K562 (cell line): Measurements from ENCODE around the gene SHROOM3. TPM values are rescaled to one million over a fixed set of nuclear protein-coding genes. Genes with fewer than 3 reads are reported as not detected.

ENCODE experiments used
- ATAC-seq: fragments of 200-7000 bp; cut with Tn5 transposase; 3 replicates; pipeline ENCODE4 v1.9.1; 2020; ENCODE audit warnings: moderate library complexity
- BruUV-seq: library from RNA; stranded (reverse); fragments of 400-500 nt; replicated peaks from 2 replicates; lab custom pipeline; 2021; lab: Mats Ljungman, UMichigan
- CTCF ChIA-PET: fragments of 300-600 bp; formaldehyde crosslinking; extraction: SDS; loops from one replicate; lab custom pipeline; 2021; ENCODE audit warnings: low intra/inter-chr PET ratio; lab: Yijun Ruan, JAX
- POLR2A ChIA-PET: fragments of 300-600, 350-650 bp; sonication (Branson Sonifier 250); formaldehyde crosslinking; extraction: SDS; loops from one replicate; lab custom pipeline; 2021; ENCODE audit warnings: antibody characterized with exemption, inconsistent platforms; lab: Yijun Ruan, JAX
- DNase-seq, 4 experiments: peaks; one replicate each; pipeline versions ENCODE4 v3.0.0 to v3.0.0-alpha.2; 2011 to 2018; ENCODE audit warnings: low spot score in 3 of 4, mixed read lengths in 3 of 4; ENCODE audit errors: extremely low read depth in 1 of 4
- FAIRE-seq: peaks from 2 replicates; lab custom pipeline; 2011; peaks lifted over from hg19 to GRCh38; lab: Jason Lieb, UNC
- H2AFZ ChIP-seq: 2 replicates; pipeline ENCODE4 v1.6.0; 2011; ENCODE audit warnings: low read depth, low read length, control low read depth, inconsistent platforms
- H3K27ac ChIP-seq: fragments of 200-600 bp; 3 replicates; pipeline ENCODE4 v1.8.0; 2011; ENCODE audit warnings: low read depth, mild to moderate bottlenecking, control low read depth, inconsistent platforms, low read length, moderate library complexity, mixed read lengths; ENCODE audit errors: extremely low read depth
- H3K27me3 ChIP-seq, 2 experiments: fragments of 300-600 bp in 1 of 2; 2 replicates in 1 of 2; 3 replicates in 1 of 2; pipeline versions ENCODE4 v1.6.0 to v1.8.0; 2011; ENCODE audit warnings: inconsistent platforms in 2 of 2, low read length in 2 of 2, mild to moderate bottlenecking in 1 of 2, mixed read lengths in 1 of 2, moderate library complexity in 1 of 2; ENCODE audit not compliant: control insufficient read depth in 2 of 2, insufficient read depth in 2 of 2
- H3K36me3 ChIP-seq: fragments of 300-600 bp; 3 replicates; pipeline ENCODE4 v1.8.0; 2011; ENCODE audit warnings: mild to moderate bottlenecking, low read length, inconsistent platforms; ENCODE audit not compliant: control insufficient read depth, insufficient read depth
- H3K4me1 ChIP-seq, 2 experiments: fragments of 200-600 bp in 1 of 2; replicated peaks in 1 of 2; 2 replicates in 1 of 2; 3 replicates in 1 of 2; pipeline versions ENCODE4 v1.5.1 to v1.8.0; 2011; ENCODE audit warnings: inconsistent platforms in 2 of 2, low read length in 2 of 2, mild to moderate bottlenecking in 1 of 2, mixed read lengths in 1 of 2, moderate library complexity in 1 of 2; ENCODE audit not compliant: control insufficient read depth in 2 of 2, insufficient read depth in 2 of 2
- H3K4me2 ChIP-seq: 2 replicates; pipeline ENCODE4 v1.6.1; 2011; ENCODE audit warnings: low read length, control low read depth, inconsistent platforms, mixed read lengths; ENCODE audit not compliant: insufficient read depth
- H3K4me3 ChIP-seq: fragments of 200-600 bp; sonication (generic), shearing (Covaris generic); 2 replicates; pipeline ENCODE4 v1.5.1; 2016; ENCODE audit warnings: control low read depth, inconsistent platforms
- H3K79me2 ChIP-seq: fragments of 200-600 bp; 3 replicates; pipeline ENCODE4 v1.8.0; 2011; ENCODE audit warnings: low read length, inconsistent platforms; ENCODE audit not compliant: control insufficient read depth, insufficient read depth
- H3K9ac ChIP-seq, 2 experiments: 2 replicates each; pipeline versions ENCODE4 v1.6.0 to v1.6.1; 2011; ENCODE audit warnings: low read depth in 2 of 2, low read length in 2 of 2, control low read depth in 1 of 2, inconsistent platforms in 1 of 2, mild to moderate bottlenecking in 1 of 2, mixed read lengths in 1 of 2; ENCODE audit not compliant: insufficient read depth in 1 of 2
- H3K9me1 ChIP-seq: one replicate; pipeline ENCODE4 v1.6.0; 2011; ENCODE audit warnings: inconsistent platforms, mild to moderate bottlenecking, low read length, moderate library complexity; ENCODE audit not compliant: control insufficient read depth, insufficient read depth
- H3K9me3 ChIP-seq: replicated peaks from 2 replicates; pipeline ENCODE4 v1.5.1; 2011; ENCODE audit warnings: low read depth, low read length, inconsistent platforms; ENCODE audit not compliant: control insufficient read depth, insufficient read depth
- H4K20me1 ChIP-seq: replicated peaks from 2 replicates; pipeline ENCODE4 v1.6.1; 2011; ENCODE audit warnings: low read length, inconsistent platforms, mixed read lengths; ENCODE audit not compliant: control insufficient read depth, insufficient read depth
- ARID1B ChIP-seq: fragments of 450-650 bp; IDR thresholded peaks from 2 replicates; pipeline ENCODE4 v1.6.1; 2016; ENCODE audit warnings: antibody characterized with exemption, mild to moderate bottlenecking, inconsistent platforms
- BCL6 ChIP-seq: fragments of 250-450 bp; sonication (Bioruptor Pico); IDR thresholded peaks from 2 replicates; pipeline ENCODE4 v1.4.0; 2020
- BHLHE40 ChIP-seq: IDR thresholded peaks from 2 replicates; pipeline ENCODE4 v1.6.1; 2011; ENCODE audit warnings: low read length, improper control_type of control experiment
- GTF2E2 ChIP-seq: fragments of 200-800 bp; sonication (Bioruptor generic); IDR thresholded peaks from 2 replicates; pipeline ENCODE4 v1.6.1; 2016; ENCODE audit warnings: missing genetic modification characterization, missing compliant biosample characterization
- GTF2F1 ChIP-seq: IDR thresholded peaks from 2 replicates; pipeline ENCODE4 v1.6.1; 2011; ENCODE audit warnings: low read depth, low read length, improper control_type of control experiment
- KAT2B ChIP-seq: IDR thresholded peaks from one replicate; pipeline ENCODE4 v1.6.1; 2012; ENCODE audit warnings: low read depth, mild to moderate bottlenecking, control low read depth, inconsistent platforms, low read length, moderate library complexity
- L3MBTL2 ChIP-seq: fragments of 450-650 bp; IDR thresholded peaks from 2 replicates; pipeline ENCODE4 v1.6.1; 2016; ENCODE audit warnings: mild to moderate bottlenecking, moderate library complexity
- NFIC ChIP-seq: fragments of 450-650 bp; IDR thresholded peaks from 2 replicates; pipeline ENCODE4 v1.6.1; 2017; ENCODE audit warnings: mild to moderate bottlenecking, inconsistent platforms
- POLR2B ChIP-seq: fragments of 450-650 bp; IDR thresholded peaks from 2 replicates; pipeline ENCODE4 v1.6.1; 2018; ENCODE audit warnings: low read depth; ENCODE audit not compliant: partially characterized antibody
- PYGO2 ChIP-seq: fragments of 450-650 bp; IDR thresholded peaks from 2 replicates; pipeline ENCODE4 v1.6.1; 2016; ENCODE audit warnings: mild to moderate bottlenecking, missing genetic modification characterization, moderate library complexity, missing compliant biosample characterization
- RFX5 ChIP-seq: IDR thresholded peaks from 2 replicates; pipeline ENCODE4 v1.6.1; 2011; ENCODE audit warnings: low read depth, mild to moderate bottlenecking, improper control_type of control experiment, low read length
- TEAD4 ChIP-seq, 2 experiments: sonication (generic) in 1 of 2; formaldehyde crosslinking in 1 of 2; IDR thresholded peaks; 2 replicates each; pipeline versions ENCODE4 v1.6.1 to v1.8.0; 2012 to 2022; ENCODE audit warnings: borderline replicate concordance in 1 of 2, inconsistent platforms in 1 of 2, low read length in 1 of 2, mild to moderate bottlenecking in 1 of 2, missing genetic modification reagents in 1 of 2
- WHSC1 ChIP-seq: IDR thresholded peaks from one replicate; pipeline ENCODE4 v1.6.1; 2012; ENCODE audit warnings: low read length, control low read depth, inconsistent platforms
- ZBED1 ChIP-seq: IDR thresholded peaks from 2 replicates; pipeline ENCODE4 v1.6.1; 2014
- ZNF586 ChIP-seq: fragments of 450-650 bp; formaldehyde crosslinking; conservative IDR thresholded peaks from 2 replicates; pipeline ENCODE4 v1.4.0; 2020; ENCODE audit warnings: mild to moderate bottlenecking, moderate library complexity
- WGBS: fragments of 100-300 bp; shearing (Covaris generic); methylation state at CpG from one replicate; pipeline ENCODE4 v1.1.6; 2016; ENCODE audit warnings: low coverage, mixed read lengths; ENCODE audit not compliant: insufficient coverage; ENCODE audit errors: missing lambda C conversion rate; 5-methylcytosine and 5-hydroxymethylcytosine counted together
- in situ Hi-C: fragments of 300-500 bp; cut with MboI; formaldehyde crosslinking; loops from 4 replicates; pipeline ENCODE4 v1.15.0; 2018; ENCODE audit warnings: inconsistent platforms, mixed read lengths
- intact Hi-C: fragments of 100-400 bp; cut with micrococcal nuclease; formaldehyde crosslinking; loops from 2 replicates; pipeline ENCODE4 v1.14.2; 2022
- polyA plus RNA-seq, 8 experiments: library from polyadenylated mRNA; depleted of rRNA in 4 of 8; stranded (reverse) in 5 of 8; unstranded in 3 of 8; fragments of >200 nt; fragmentation: Nextera tagmentation in 2 of 8; fragmentation: Illumina TruSeq in 1 of 8; extraction: Ambion mirVana in 2 of 8; extraction: Trizol in 1 of 8; gene quantifications; 2 replicates each; pipeline versions ENCODE4 v1.2.1 to v1.2.3, GENCODE V29; 2011 to 2014; ENCODE audit warnings: inconsistent platforms in 1 of 8, missing spikeins in 1 of 8
- total RNA-seq, 7 experiments: library from RNA; depleted of rRNA in 6 of 7; stranded (reverse); fragments of >200 nt in 6 of 7; fragmentation: Illumina TruSeq in 2 of 7; extraction: Trizol in 2 of 7; gene quantifications; 2 replicates each; pipeline versions ENCODE4 v1.2.1 to v1.2.3, GENCODE V29; 2011 to 2021; ENCODE audit warnings: low replicate concordance in 1 of 7
- TF ChIP-seq, protein P1 (sequence below): sonication (generic); formaldehyde crosslinking; IDR thresholded peaks from 2 replicates; pipeline ENCODE4 v1.5.0; 2020; ENCODE audit warnings: missing genetic modification reagents
- TF ChIP-seq, protein P2 (sequence below): sonication (generic); formaldehyde crosslinking; IDR thresholded peaks from 2 replicates; pipeline ENCODE4 v1.8.0; 2022; ENCODE audit warnings: missing genetic modification reagents, mild to moderate bottlenecking, borderline replicate concordance

The SHROOM3 gene
- total and polyA plus RNA-seq, 9 of the 15 experiments (the other 6 are each of a cell fraction or from before 2014, with no cell fraction given): 0.01 to 0.07 TPM; not detected in 7

DNA sequence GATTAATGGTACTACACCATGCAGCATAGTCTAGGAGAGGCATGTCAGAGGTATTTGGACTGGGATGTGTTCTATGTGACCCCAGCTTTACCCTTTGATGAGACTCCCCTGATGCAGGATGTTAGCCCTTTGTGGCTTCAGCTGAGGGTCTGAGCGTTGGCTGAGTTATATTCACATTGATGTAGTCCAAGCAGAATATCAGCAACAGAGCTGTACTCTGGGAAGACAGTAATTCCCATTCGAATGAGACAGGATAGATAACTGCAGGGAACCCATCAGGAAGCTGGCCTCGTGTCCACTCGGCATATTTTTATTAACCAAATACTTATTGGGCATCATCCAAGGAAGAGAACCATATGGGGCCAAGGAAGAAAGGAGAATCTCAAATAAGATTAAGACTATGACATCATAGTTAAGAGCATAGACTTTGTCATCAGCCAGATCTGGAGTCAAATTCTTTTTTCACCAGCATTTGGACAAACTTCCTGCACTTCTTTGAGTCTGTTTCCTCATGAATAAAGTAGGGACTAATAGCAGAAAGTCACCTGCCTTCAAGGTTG lies 264.8 kb downstream of the SHROOM3 start:
- in situ Hi-C loops: no loop called here

More for the DNA sequence above, 264.8 kb downstream of the SHROOM3 start:
- H3K36me3 ChIP-seq: no peaks in the 10 kb centered on the region
- ATAC-seq (no peak), DNase-seq (no peak), FAIRE-seq (no peak)
- 0% methylated on average over 4 of the region's 4 CpGs for WGBS
- H3K4me2 ChIP-seq: no peak overlapping the region
- H3K9me1 ChIP-seq: no peaks in the 10 kb centered on the region
- no peak for TF ChIP-seq GTF2F1
- TF ChIP-seq KAT2B: no peak
- TF ChIP-seq ZBED1: no peak
- no peak for TF ChIP-seq PYGO2
- TF ChIP-seq ZNF586 (CRISPR knock-in tag): no peak
- no peak for TF ChIP-seq WHSC1
- no peak for TF ChIP-seq TEAD4 (IDR thresholded peaks at IDR 0.05; ENCODE audit: low read length)
- TF ChIP-seq TEAD4 (CRISPR knock-in tag; IDR thresholded peaks at IDR 0.05; ENCODE audit: borderline replicate concordance): no peak
- TF ChIP-seq BCL6 (CRISPR knock-in tag): no peak
- no peak for TF ChIP-seq RFX5
- TF ChIP-seq NFIC: no peak
- TF ChIP-seq L3MBTL2: no peak
- TF ChIP-seq GTF2E2 (tag): no peak
- TF ChIP-seq, protein P1, sequence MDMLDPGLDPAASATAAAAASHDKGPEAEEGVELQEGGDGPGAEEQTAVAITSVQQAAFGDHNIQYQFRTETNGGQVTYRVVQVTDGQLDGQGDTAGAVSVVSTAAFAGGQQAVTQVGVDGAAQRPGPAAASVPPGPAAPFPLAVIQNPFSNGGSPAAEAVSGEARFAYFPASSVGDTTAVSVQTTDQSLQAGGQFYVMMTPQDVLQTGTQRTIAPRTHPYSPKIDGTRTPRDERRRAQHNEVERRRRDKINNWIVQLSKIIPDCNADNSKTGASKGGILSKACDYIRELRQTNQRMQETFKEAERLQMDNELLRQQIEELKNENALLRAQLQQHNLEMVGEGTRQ (CRISPR knock-in tag): no peak
- TF ChIP-seq BHLHE40: no peak
- TF ChIP-seq, protein P2, sequence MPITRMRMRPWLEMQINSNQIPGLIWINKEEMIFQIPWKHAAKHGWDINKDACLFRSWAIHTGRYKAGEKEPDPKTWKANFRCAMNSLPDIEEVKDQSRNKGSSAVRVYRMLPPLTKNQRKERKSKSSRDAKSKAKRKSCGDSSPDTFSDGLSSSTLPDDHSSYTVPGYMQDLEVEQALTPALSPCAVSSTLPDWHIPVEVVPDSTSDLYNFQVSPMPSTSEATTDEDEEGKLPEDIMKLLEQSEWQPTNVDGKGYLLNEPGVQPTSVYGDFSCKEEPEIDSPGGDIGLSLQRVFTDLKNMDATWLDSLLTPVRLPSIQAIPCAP (CRISPR knock-in tag): no peak
- TF ChIP-seq POLR2B: no peak
- no peak for TF ChIP-seq ARID1B
- ChIA-PET CTCF (no interaction called here), POLR2A (no interaction called here)
- H3K27me3 ChIP-seq: no peaks in the 10 kb centered on the region; a peak in 1 of 5 replicates
- no peak overlapping the region for H3K9ac ChIP-seq
- H3K4me3 ChIP-seq: no peak overlapping the region
- H3K27ac ChIP-seq: no peak overlapping the region
- no peaks in the 10 kb centered on the region for H3K9me3 ChIP-seq
- H2AFZ ChIP-seq: no peak overlapping the region
- H3K79me2 ChIP-seq: no peaks in the 10 kb centered on the region
- intact Hi-C loops: no loop called here
- no peaks in the 10 kb centered on the region for H3K4me1 ChIP-seq
- BruUV-seq: no TSS peak
- H4K20me1 ChIP-seq: no peaks in the 10 kb centered on the region; the same call in 1 of the 2 replicates
